GM23338 (cell line): ENCODE results near the gene PIAS1. TPM values are rescaled to one million over a fixed set of nuclear protein-coding genes. Genes with fewer than 3 reads are reported as not detected.
A peak's percentile ranks its signal among the peaks of the same experiment; 100 is the strongest.

Experiments used
- ATAC-seq: fragments of 200-7000 bp; cut with Tn5 transposase; 3 replicates; pipeline ENCODE4 v1.9.1; 2020
- DNase-seq: peaks from one replicate; pipeline ENCODE4 v3.0.0-alpha.2; 2015; ENCODE audit warnings: low spot score
- H2AFZ ChIP-seq: fragments of 200-600 bp; sonication (generic); 2 replicates; pipeline ENCODE4 v1.8.0; 2016; ENCODE audit warnings: antibody characterized with exemption, mild to moderate bottlenecking, moderate library complexity
- H3F3A ChIP-seq: fragments of 200-600 bp; sonication (generic); replicated peaks from 2 replicates; pipeline ENCODE4 v1.8.0; 2017; ENCODE audit warnings: antibody characterized with exemption, mixed run types, low read depth
- H3K27ac ChIP-seq: fragments of 200-600 bp; sonication (generic); 2 replicates; pipeline ENCODE4 v1.6.1; 2016; ENCODE audit warnings: low read depth
- H3K27me3 ChIP-seq: fragments of 200-600 bp; sonication (generic); 2 replicates; pipeline ENCODE4 v1.8.0; 2016; ENCODE audit warnings: mild to moderate bottlenecking, mixed run types, moderate library complexity; ENCODE audit not compliant: insufficient read depth
- H3K36me3 ChIP-seq: fragments of 200-600 bp; sonication (generic); 2 replicates; pipeline ENCODE4 v1.8.0; 2016; ENCODE audit warnings: mild to moderate bottlenecking; ENCODE audit not compliant: insufficient read depth
- H3K4me1 ChIP-seq: fragments of 200-600 bp; sonication (generic); 2 replicates; pipeline ENCODE4 v1.8.0; 2016; ENCODE audit warnings: mild to moderate bottlenecking, moderate library complexity; ENCODE audit not compliant: insufficient read depth
- H3K4me2 ChIP-seq: fragments of 200-600 bp; sonication (generic); 2 replicates; pipeline ENCODE4 v1.7.1; 2017; ENCODE audit warnings: mixed run types
- H3K4me3 ChIP-seq: fragments of 200-600 bp; sonication (generic); 2 replicates; pipeline ENCODE4 v1.6.1; 2016; ENCODE audit warnings: mixed run types
- H3K79me2 ChIP-seq: fragments of 200-600 bp; sonication (generic); replicated peaks from 2 replicates; pipeline ENCODE4 v1.8.0; 2017; ENCODE audit warnings: mild to moderate bottlenecking; ENCODE audit not compliant: insufficient read depth
- H3K9me2 ChIP-seq: fragments of 200-600 bp; sonication (generic); 2 replicates; pipeline ENCODE4 v1.8.0; 2017; ENCODE audit not compliant: insufficient read depth
- H4K20me1 ChIP-seq: fragments of 200-600 bp; sonication (generic); replicated peaks from 2 replicates; pipeline ENCODE4 v1.8.0; 2017; ENCODE audit warnings: mild to moderate bottlenecking; ENCODE audit not compliant: insufficient read depth
- H3K27ac Mint-ChIP-seq: 2 replicates; pipeline ENCODE4 v1.8.0; 2020; ENCODE audit warnings: inconsistent platforms, mild to moderate bottlenecking, moderate library complexity, mixed read lengths
- H3K27me3 Mint-ChIP-seq: 3 replicates; pipeline ENCODE4 v1.8.0; 2022; ENCODE audit warnings: low read depth, mild to moderate bottlenecking, moderate library complexity, mixed read lengths, inconsistent platforms; ENCODE audit not compliant: insufficient read depth, poor library complexity
- H3K36me3 Mint-ChIP-seq: 3 replicates; pipeline ENCODE4 v1.8.0; 2021; ENCODE audit warnings: low read depth, mild to moderate bottlenecking, inconsistent platforms, moderate library complexity, mixed read lengths
- H3K4me1 Mint-ChIP-seq: 3 replicates; pipeline ENCODE4 v1.8.0; 2020; ENCODE audit warnings: mild to moderate bottlenecking, inconsistent platforms, mixed read lengths
- H3K4me3 Mint-ChIP-seq: 3 replicates; pipeline ENCODE4 v1.8.0; 2021; ENCODE audit warnings: moderate library complexity, mild to moderate bottlenecking, inconsistent platforms, mixed read lengths
- H3K9me3 Mint-ChIP-seq: 3 replicates; pipeline ENCODE4 v1.8.0; 2020; ENCODE audit warnings: moderate library complexity, mild to moderate bottlenecking, inconsistent platforms, mixed read lengths
- CREB1 ChIP-seq: fragments of 250-450 bp; sonication (Bioruptor Pico); IDR thresholded peaks from 2 replicates; pipeline ENCODE4 v1.5.0; 2020; ENCODE audit warnings: low read depth, mild to moderate bottlenecking, moderate library complexity
- EZH2 ChIP-seq: fragments of 200-600 bp; sonication (generic); IDR thresholded peaks from one replicate; pipeline ENCODE4 v1.8.0; 2017; ENCODE audit warnings: antibody characterized with exemption, mild to moderate bottlenecking, low read depth; ENCODE audit not compliant: unreplicated experiment
- EZH2phosphoT487 ChIP-seq: fragments of 200-600 bp; sonication (generic); IDR thresholded peaks from one replicate; pipeline ENCODE4 v1.8.1; 2018; ENCODE audit warnings: antibody characterized with exemption; ENCODE audit not compliant: unreplicated experiment
- JUNB ChIP-seq: IDR thresholded peaks from one replicate; pipeline ENCODE4 v1.6.1; 2016; ENCODE audit warnings: antibody characterized with exemption; ENCODE audit not compliant: unreplicated experiment
- NANOG ChIP-seq: IDR thresholded peaks from 2 replicates; pipeline ENCODE4 v1.6.1; 2016; ENCODE audit warnings: antibody characterized with exemption, borderline replicate concordance
- STAT1 ChIP-seq: IDR thresholded peaks from one replicate; pipeline ENCODE4 v1.6.1; 2016; ENCODE audit warnings: antibody characterized with exemption; ENCODE audit not compliant: unreplicated experiment
- ZNF114 ChIP-seq: fragments of 250-450 bp; sonication (Bioruptor Pico); IDR thresholded peaks from 2 replicates; pipeline ENCODE4 v1.5.0; 2020; ENCODE audit warnings: mild to moderate bottlenecking, moderate library complexity
- ZNF331 ChIP-seq: fragments of 250-450 bp; sonication (Bioruptor Pico); IDR thresholded peaks from 2 replicates; pipeline ENCODE4 v1.5.0; 2020; ENCODE audit warnings: low read depth, mild to moderate bottlenecking, moderate library complexity
- polyA plus RNA-seq: library from polyadenylated mRNA; unstranded; fragments of >200 nt; fragmentation: Nextera tagmentation; extraction: Ambion mirVana; gene quantifications from 2 replicates; pipeline ENCODE4 v1.2.1, GENCODE V29; 2016
- total RNA-seq: library from RNA; depleted of rRNA; stranded (reverse); fragments of >200 nt; shearing (Covaris generic); gene quantifications from 2 replicates; pipeline ENCODE4 v1.2.3, GENCODE V29; 2014
- TF ChIP-seq, protein P1 (sequence below): IDR thresholded peaks from one replicate; pipeline ENCODE4 v1.6.1; 2018; ENCODE audit warnings: antibody characterized with exemption; ENCODE audit not compliant: unreplicated experiment
- TF ChIP-seq, protein P2 (sequence below): fragments of 250-450 bp; sonication (Bioruptor Pico); IDR thresholded peaks from 2 replicates; pipeline ENCODE4 v1.5.0; 2020; ENCODE audit warnings: mild to moderate bottlenecking, moderate library complexity
- TF ChIP-seq, protein P3 (sequence below): IDR thresholded peaks from 2 replicates; pipeline ENCODE4 v1.6.1; 2016; ENCODE audit warnings: antibody characterized with exemption
- TF ChIP-seq, protein P4 (sequence below), 2 experiments: fragments of 200-600 bp in 1 of 2; sonication (generic) in 1 of 2; conservative IDR thresholded peaks; 2 replicates each; pipeline versions ENCODE4 v1.5.1 to v1.6.1; 2016 to 2017; ENCODE audit warnings: antibody characterized with exemption in 2 of 2, low read depth in 2 of 2, mild to moderate bottlenecking in 2 of 2, moderate library complexity in 1 of 2

Gene PIAS1
- total and polyA plus RNA-seq, 2 experiments from 2014 or later = 30.7 to 32.1 TPM

DNA sequence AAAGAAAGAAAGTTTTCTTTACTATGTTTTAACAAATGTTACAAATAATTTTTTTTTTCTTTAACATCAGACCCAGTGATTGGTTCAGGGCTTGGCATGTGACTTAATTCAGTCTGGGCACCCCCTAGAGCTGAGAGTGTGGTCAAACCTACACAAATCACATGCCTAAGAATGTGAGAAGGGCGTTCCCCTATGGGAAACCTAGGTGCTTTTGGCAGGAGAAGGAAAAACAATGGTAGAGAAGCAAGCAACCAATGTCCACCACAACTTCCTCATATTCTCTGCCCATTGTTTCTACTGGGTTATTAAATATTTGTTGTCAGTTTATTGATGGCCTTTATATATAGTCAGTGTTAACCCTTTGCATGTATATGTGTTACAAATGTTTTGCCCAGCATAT, 21.4 kb upstream of the PIAS1 start:
- H4K20me1 ChIP-seq = no peaks in the 10 kb centered on the region
- no peaks in the 10 kb centered on the region for H3K4me1 ChIP-seq
- no peaks in the 10 kb centered on the region for H3K9me3 Mint-ChIP-seq
- no peak overlapping the region for H3K4me3 Mint-ChIP-seq
- no peak overlapping the region for H2AFZ ChIP-seq
- H3K4me2 ChIP-seq = no peak overlapping the region
- no peaks in the 10 kb centered on the region for H3K36me3 ChIP-seq
- H3K27me3 Mint-ChIP-seq = peaks cover 2% of the 10 kb centered on the region
- H3K27me3 ChIP-seq = no peaks in the 10 kb centered on the region
- TF ChIP-seq NANOG = no peak
- TF ChIP-seq EZH2phosphoT487 = no peak
- no peak for TF ChIP-seq CREB1 (CRISPR knock-in tag)
- TF ChIP-seq JUNB = no peak
- TF ChIP-seq, protein P1, sequence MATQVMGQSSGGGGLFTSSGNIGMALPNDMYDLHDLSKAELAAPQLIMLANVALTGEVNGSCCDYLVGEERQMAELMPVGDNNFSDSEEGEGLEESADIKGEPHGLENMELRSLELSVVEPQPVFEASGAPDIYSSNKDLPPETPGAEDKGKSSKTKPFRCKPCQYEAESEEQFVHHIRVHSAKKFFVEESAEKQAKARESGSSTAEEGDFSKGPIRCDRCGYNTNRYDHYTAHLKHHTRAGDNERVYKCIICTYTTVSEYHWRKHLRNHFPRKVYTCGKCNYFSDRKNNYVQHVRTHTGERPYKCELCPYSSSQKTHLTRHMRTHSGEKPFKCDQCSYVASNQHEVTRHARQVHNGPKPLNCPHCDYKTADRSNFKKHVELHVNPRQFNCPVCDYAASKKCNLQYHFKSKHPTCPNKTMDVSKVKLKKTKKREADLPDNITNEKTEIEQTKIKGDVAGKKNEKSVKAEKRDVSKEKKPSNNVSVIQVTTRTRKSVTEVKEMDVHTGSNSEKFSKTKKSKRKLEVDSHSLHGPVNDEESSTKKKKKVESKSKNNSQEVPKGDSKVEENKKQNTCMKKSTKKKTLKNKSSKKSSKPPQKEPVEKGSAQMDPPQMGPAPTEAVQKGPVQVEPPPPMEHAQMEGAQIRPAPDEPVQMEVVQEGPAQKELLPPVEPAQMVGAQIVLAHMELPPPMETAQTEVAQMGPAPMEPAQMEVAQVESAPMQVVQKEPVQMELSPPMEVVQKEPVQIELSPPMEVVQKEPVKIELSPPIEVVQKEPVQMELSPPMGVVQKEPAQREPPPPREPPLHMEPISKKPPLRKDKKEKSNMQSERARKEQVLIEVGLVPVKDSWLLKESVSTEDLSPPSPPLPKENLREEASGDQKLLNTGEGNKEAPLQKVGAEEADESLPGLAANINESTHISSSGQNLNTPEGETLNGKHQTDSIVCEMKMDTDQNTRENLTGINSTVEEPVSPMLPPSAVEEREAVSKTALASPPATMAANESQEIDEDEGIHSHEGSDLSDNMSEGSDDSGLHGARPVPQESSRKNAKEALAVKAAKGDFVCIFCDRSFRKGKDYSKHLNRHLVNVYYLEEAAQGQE = no peak
- TF ChIP-seq ZNF331 (CRISPR knock-in tag) = no peak
- no peak for TF ChIP-seq ZNF114 (CRISPR knock-in tag)
- TF ChIP-seq, protein P2, sequence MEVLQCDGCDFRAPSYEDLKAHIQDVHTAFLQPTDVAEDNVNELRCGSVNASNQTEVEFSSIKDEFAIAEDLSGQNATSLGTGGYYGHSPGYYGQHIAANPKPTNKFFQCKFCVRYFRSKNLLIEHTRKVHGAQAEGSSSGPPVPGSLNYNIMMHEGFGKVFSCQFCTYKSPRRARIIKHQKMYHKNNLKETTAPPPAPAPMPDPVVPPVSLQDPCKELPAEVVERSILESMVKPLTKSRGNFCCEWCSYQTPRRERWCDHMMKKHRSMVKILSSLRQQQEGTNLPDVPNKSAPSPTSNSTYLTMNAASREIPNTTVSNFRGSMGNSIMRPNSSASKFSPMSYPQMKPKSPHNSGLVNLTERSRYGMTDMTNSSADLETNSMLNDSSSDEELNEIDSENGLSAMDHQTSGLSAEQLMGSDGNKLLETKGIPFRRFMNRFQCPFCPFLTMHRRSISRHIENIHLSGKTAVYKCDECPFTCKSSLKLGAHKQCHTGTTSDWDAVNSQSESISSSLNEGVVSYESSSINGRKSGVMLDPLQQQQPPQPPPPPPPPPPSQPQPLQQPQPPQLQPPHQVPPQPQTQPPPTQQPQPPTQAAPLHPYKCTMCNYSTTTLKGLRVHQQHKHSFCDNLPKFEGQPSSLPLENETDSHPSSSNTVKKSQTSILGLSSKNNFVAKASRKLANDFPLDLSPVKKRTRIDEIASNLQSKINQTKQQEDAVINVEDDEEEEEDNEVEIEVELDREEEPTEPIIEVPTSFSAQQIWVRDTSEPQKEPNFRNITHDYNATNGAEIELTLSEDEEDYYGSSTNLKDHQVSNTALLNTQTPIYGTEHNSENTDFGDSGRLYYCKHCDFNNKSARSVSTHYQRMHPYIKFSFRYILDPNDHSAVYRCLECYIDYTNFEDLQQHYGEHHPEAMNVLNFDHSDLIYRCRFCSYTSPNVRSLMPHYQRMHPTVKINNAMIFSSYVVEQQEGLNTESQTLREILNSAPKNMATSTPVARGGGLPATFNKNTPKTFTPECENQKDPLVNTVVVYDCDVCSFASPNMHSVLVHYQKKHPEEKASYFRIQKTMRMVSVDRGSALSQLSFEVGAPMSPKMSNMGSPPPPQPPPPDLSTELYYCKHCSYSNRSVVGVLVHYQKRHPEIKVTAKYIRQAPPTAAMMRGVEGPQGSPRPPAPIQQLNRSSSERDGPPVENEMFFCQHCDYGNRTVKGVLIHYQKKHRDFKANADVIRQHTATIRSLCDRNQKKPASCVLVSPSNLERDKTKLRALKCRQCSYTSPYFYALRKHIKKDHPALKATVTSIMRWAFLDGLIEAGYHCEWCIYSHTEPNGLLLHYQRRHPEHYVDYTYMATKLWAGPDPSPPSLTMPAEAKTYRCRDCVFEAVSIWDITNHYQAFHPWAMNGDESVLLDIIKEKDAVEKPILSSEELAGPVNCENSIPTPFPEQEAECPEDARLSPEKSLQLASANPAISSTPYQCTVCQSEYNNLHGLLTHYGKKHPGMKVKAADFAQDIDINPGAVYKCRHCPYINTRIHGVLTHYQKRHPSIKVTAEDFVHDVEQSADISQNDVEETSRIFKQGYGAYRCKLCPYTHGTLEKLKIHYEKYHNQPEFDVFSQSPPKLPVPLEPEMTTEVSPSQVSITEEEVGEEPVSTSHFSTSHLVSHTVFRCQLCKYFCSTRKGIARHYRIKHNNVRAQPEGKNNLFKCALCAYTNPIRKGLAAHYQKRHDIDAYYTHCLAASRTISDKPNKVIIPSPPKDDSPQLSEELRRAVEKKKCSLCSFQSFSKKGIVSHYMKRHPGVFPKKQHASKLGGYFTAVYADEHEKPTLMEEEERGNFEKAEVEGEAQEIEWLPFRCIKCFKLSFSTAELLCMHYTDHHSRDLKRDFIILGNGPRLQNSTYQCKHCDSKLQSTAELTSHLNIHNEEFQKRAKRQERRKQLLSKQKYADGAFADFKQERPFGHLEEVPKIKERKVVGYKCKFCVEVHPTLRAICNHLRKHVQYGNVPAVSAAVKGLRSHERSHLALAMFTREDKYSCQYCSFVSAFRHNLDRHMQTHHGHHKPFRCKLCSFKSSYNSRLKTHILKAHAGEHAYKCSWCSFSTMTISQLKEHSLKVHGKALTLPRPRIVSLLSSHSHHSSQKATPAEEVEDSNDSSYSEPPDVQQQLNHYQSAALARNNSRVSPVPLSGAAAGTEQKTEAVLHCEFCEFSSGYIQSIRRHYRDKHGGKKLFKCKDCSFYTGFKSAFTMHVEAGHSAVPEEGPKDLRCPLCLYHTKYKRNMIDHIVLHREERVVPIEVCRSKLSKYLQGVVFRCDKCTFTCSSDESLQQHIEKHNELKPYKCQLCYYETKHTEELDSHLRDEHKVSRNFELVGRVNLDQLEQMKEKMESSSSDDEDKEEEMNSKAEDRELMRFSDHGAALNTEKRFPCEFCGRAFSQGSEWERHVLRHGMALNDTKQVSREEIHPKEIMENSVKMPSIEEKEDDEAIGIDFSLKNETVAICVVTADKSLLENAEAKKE (CRISPR knock-in tag) = no peak
- no peak for TF ChIP-seq STAT1
- TF ChIP-seq EZH2 = no peak
- TF ChIP-seq, protein P3, sequence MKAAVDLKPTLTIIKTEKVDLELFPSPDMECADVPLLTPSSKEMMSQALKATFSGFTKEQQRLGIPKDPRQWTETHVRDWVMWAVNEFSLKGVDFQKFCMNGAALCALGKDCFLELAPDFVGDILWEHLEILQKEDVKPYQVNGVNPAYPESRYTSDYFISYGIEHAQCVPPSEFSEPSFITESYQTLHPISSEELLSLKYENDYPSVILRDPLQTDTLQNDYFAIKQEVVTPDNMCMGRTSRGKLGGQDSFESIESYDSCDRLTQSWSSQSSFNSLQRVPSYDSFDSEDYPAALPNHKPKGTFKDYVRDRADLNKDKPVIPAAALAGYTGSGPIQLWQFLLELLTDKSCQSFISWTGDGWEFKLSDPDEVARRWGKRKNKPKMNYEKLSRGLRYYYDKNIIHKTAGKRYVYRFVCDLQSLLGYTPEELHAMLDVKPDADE = no peak
- TF ChIP-seq, protein P4, sequence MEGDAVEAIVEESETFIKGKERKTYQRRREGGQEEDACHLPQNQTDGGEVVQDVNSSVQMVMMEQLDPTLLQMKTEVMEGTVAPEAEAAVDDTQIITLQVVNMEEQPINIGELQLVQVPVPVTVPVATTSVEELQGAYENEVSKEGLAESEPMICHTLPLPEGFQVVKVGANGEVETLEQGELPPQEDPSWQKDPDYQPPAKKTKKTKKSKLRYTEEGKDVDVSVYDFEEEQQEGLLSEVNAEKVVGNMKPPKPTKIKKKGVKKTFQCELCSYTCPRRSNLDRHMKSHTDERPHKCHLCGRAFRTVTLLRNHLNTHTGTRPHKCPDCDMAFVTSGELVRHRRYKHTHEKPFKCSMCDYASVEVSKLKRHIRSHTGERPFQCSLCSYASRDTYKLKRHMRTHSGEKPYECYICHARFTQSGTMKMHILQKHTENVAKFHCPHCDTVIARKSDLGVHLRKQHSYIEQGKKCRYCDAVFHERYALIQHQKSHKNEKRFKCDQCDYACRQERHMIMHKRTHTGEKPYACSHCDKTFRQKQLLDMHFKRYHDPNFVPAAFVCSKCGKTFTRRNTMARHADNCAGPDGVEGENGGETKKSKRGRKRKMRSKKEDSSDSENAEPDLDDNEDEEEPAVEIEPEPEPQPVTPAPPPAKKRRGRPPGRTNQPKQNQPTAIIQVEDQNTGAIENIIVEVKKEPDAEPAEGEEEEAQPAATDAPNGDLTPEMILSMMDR (conservative IDR thresholded peaks at IDR 0.05; ENCODE audit: low read depth in 2 of 2) = no peak
- 0 out of 2 replicates have a peak, but pooled peaks cover 3% of the 10 kb centered on the region for H3K9me2 ChIP-seq
- DNase-seq (peak; percentile 31), ATAC-seq (peak; percentile 33; the same call in 1 of the 3 replicates)
- H3K4me3 ChIP-seq = no peak overlapping the region
- no peaks in the 10 kb centered on the region for H3F3A ChIP-seq
- H3K4me1 Mint-ChIP-seq = no peaks in the 10 kb centered on the region
- no peak overlapping the region for H3K27ac Mint-ChIP-seq
- H3K36me3 Mint-ChIP-seq = no peaks in the 10 kb centered on the region
- no peak overlapping the region for H3K27ac ChIP-seq
- no peaks in the 10 kb centered on the region for H3K79me2 ChIP-seq
